GM21619 (cell line): ENCODE data around the gene SPECC1L.

Experiments
- ATAC-seq: cut with Tn5 transposase; IDR thresholded peaks from one replicate; pipeline ENCODE4 v1.9.1; 2021; ENCODE audit not compliant: unreplicated experiment

SPECC1L gene

GRCh38 chr22:24466716-24467328 lies 196.2 kb downstream of the SPECC1L start:
- ATAC-seq, result no peak

GRCh38 chr22:24467340-24467739 lies 196.7 kb downstream of the SPECC1L start:
- no peak for ATAC-seq
